Keratinocyte (primary cell): Measurements from ENCODE around the gene TTL.

ENCODE experiments used
- CTCF ChIP-seq, 3 experiments: IDR thresholded peaks in 1 of 3; conservative IDR thresholded peaks in 1 of 3; optimal IDR thresholded peaks in 1 of 3; 2 replicates in 2 of 3; 3 replicates in 1 of 3; pipeline versions ENCODE3 to v1.5.1; 2011; ENCODE audit warnings: low read length in 3 of 3, mild to moderate bottlenecking in 3 of 3, moderate library complexity in 2 of 3, control low read depth in 1 of 3, inconsistent platforms in 1 of 3; ENCODE audit not compliant: insufficient read depth in 2 of 3; ENCODE audit errors: extremely low read depth in 1 of 3
- EZH2 ChIP-seq: IDR thresholded peaks from one replicate; pipeline ENCODE4 v1.6.1; 2012; ENCODE audit warnings: inconsistent platforms, mild to moderate bottlenecking, low read length, moderate library complexity

GRCh38 chr2:112487444-112487961, 5.5 kb downstream of the TTL start:
- TF ChIP-seq CTCF (optimal IDR thresholded peaks at IDR 0.05 in 1 of 3, IDR thresholded peaks at IDR 0.05 in 1 of 3, conservative IDR thresholded peaks at IDR 0.05 in 1 of 3; ENCODE audit: extremely low read depth in 1 of 3, insufficient read depth in 2 of 3, low read length in 3 of 3) (no peak), EZH2 (no peak)
